ENCODE results near the gene TAPBP.

DNA sequence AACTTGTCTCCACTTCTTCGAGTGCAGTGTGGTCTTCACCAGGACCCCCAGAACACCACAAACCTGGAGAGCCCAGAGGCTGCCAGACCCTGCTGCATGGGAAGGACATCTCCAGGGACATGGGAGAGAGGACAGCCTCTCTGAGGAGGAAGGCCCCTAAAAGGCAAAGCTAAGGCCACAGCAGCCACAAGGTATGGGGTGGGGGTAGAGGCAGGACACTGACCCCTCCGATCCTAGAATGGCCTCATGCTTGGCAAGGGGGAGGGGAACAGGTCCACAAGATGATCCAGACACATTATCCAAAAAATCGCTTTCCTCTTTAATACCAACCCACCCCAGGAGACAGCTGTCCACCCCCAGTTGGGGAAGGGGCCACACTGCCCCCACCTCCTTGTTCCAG is 35.1 kb downstream of the TAPBP start:
- TF ChIP-seq CTCF (conservative IDR thresholded peaks at IDR 0.05) (no peak), ZFX (IDR thresholded peaks at IDR 0.05) (no peak)
